ENCODE data around the gene ZBTB40. TPM values are rescaled to one million over a fixed set of nuclear protein-coding genes. Genes with fewer than 3 reads are reported as not detected.

ZBTB40 gene
- total and polyA plus RNA-seq, 10 of the 15 experiments (the other 5 are each of a cell fraction or from before 2014, with no cell fraction given): 1.9 to 14.4 (median 9.0) TPM

- no peak overlapping the region for H3K4me2 ChIP-seq (ENCODE audit: control insufficient read depth, insufficient read depth)
- ATAC-seq (no peak), DNase-seq (ENCODE audit: low read depth, low spot score) (no peak), FAIRE-seq (no peak)
- no peaks in the 10 kb centered on the region for H4K20me1 ChIP-seq (ENCODE audit: control insufficient read depth, insufficient read depth)
- in situ Hi-C loops (cut with MboI) (no loop called here), intact Hi-C loops (cut with micrococcal nuclease; ENCODE audit: unreplicated experiment) (no loop called here)
- BruUV-seq (replicated peaks): no TSS peak
- WGBS (ENCODE audit: insufficient coverage, insufficient replicate concordance, low lambda C conversion rate, missing lambda C conversion rate): 100% methylated on average over 7 of the region's 7 CpGs
- H3K79me2 ChIP-seq (ENCODE audit: control insufficient read depth, insufficient read depth, low read length): no peaks in the 10 kb centered on the region
- H3K4me1 ChIP-seq (ENCODE audit: control insufficient read depth, insufficient read depth, low read length): no peaks in the 10 kb centered on the region
- no peaks in the 10 kb centered on the region for H3K27me3 ChIP-seq (replicated peaks in 1 of 2; ENCODE audit: control insufficient read depth in 2 of 2, insufficient read depth in 2 of 2, low read length in 1 of 2)
- H3K9ac ChIP-seq (ENCODE audit: control insufficient read depth, insufficient read depth, low read length): no peak overlapping the region
- H3K36me3 ChIP-seq (ENCODE audit: control insufficient read depth in 2 of 2, insufficient read depth in 2 of 2, low read length in 1 of 2): peaks cover 3 to 16% of the 10 kb centered on the region in 2 experiments; a peak in 3 of 4 replicates
- no peak overlapping the region for H3K4me3 ChIP-seq
- RAD21 ChIA-PET (ENCODE audit: unreplicated experiment): no interaction called here
- SMC1A ChIA-PET (ENCODE audit: uncharacterized antibody, unreplicated experiment): no interaction called here
- H2AFZ ChIP-seq (ENCODE audit: control insufficient read depth, low read depth, low read length): no peak overlapping the region
- no peak overlapping the region for H3K27ac ChIP-seq (ENCODE audit: control insufficient read depth, insufficient read depth)
- POLR2A ChIA-PET: interaction anchor here (1.6 kb wide), 1 partner anchor 15 kb away, joined by 3 read pairs; no protein-coding TSS in a partner anchor
- H3K9me3 ChIP-seq (replicated peaks; ENCODE audit: control insufficient read depth, insufficient read depth, low read length): no peaks in the 10 kb centered on the region
- CTCF ChIA-PET: no interaction called here
- TF ChIP-seq REST (IDR thresholded peaks at IDR 0.05; ENCODE audit: low read depth, low read length): no peak
- no peak for TF ChIP-seq E4F1 (IDR thresholded peaks at IDR 0.05; ENCODE audit: borderline replicate concordance, partially characterized antibody)
- TF ChIP-seq HDAC2 (IDR thresholded peaks at IDR 0.05): no peak
- no peak for TF ChIP-seq BRCA1 (IDR thresholded peaks at IDR 0.05; ENCODE audit: low read depth, low read length)
- TF ChIP-seq RFX5 (IDR thresholded peaks at IDR 0.05; ENCODE audit: low read depth, low read length): no peak
- TF ChIP-seq POLR2A (IDR thresholded peaks at IDR 0.05; ENCODE audit: low read depth, low read length): no peak
- no peak for TF ChIP-seq EGR1 (IDR thresholded peaks at IDR 0.05; ENCODE audit: borderline replicate concordance in 1 of 2, low read depth in 2 of 2, low read length in 2 of 2)
- no peak for TF ChIP-seq PAX8 (IDR thresholded peaks at IDR 0.05)
- no peak for TF ChIP-seq CUX1 (IDR thresholded peaks at IDR 0.05; ENCODE audit: insufficient replicate concordance, low read depth, low read length)
- TF ChIP-seq JUNB (IDR thresholded peaks at IDR 0.05): no peak
Observed at GRCh38 chr1:22527122-22527521, 75.5 kb downstream of the ZBTB40 start.

Measured in GM12878 (cell line).